HG02870 (cell line): ENCODE data around the gene RIN3.
A peak's percentile ranks its signal among the peaks of the same experiment; 100 is the strongest.

ENCODE experiments used
- ATAC-seq: cut with Tn5 transposase; IDR thresholded peaks from one replicate; pipeline ENCODE4 v1.9.1; 2021; ENCODE audit warnings: mild to moderate bottlenecking, moderate library complexity; ENCODE audit not compliant: unreplicated experiment

Gene RIN3

DNA sequence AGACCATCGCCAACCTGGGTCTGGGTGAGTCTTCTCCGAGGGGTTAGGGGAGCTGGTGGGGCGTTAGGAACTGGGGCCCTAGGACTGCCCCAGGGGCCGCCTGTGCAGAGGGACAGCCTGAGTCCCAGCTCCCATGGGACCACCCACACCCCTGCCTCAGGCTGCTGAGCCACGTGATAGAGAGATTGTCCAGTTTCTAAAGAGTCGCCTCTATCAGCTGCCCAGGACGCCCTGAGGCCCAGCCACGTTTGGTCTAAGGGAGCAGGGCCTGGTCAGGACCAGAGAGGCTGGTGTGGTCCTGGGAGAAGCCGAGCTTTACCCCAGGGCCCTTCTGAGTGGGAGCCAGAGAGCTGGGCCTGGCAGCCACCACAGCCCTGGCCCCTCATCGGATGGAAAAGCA, 127.7 kb downstream of the RIN3 start:
- ATAC-seq = no peak

DNA sequence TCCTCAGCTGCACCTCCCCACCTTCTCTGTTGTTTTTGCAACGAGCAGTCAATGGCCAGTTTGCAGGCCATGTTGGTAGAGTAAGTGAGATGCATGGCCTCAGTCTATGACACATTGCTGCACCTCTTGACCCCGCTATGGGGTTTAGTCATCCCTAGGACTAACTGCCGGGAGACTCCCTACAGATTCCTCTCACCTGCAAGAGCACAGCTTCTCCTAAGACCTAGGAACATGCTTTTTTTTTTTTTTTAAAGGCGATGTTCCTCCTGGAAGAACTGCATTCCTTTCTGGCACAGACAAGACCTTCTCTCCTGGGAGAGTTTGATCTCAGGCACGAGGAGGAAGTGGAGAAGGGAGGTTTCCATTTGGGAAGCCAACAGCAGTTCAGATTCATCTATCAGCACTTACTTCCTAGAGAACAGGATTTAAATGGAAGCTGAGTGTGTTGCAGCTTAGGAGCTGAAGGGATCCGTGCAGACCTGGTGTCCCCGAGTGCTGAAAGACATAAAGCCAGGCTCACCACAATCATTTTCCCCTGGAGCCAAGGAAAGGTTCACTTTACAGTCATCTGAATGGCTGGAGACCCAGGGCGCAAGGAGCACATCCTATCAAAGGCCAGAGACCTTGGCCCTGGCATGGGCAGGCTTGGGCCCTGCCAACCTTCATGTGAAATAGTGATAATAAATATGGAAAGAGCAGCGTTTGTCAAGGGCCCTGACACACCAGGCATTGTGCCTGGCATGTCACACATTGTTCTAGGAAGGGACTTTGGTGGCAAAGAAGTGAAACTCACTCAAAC, 130.8 kb downstream of the RIN3 start:
- no peak for ATAC-seq

DNA sequence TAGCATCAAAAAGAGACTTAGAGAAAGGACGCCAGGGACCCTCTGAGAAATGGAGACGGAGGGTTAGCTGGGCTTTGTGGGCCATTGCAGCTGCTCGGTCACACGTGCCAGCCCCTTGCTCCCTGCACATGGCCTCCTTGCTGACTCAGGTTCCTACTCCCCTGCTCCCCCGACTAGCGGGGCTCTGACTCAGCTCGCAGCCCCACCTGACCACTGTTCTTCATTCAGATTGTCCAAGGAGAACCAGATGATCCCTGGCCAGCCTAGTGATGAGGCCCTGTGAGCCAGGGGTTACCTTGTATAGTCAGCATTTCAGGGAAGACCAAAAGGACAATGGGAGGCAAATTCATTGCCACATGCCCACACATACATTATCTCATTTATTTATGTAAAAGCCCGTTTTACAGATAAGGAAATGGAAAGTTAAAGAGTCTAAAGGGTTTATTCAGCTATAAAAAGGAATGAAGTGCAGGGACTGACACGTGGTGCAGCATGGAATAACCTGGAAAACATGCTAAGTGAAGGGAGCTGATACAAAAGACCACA, 131.5 kb downstream of the RIN3 start:
- ATAC-seq = no peak

DNA sequence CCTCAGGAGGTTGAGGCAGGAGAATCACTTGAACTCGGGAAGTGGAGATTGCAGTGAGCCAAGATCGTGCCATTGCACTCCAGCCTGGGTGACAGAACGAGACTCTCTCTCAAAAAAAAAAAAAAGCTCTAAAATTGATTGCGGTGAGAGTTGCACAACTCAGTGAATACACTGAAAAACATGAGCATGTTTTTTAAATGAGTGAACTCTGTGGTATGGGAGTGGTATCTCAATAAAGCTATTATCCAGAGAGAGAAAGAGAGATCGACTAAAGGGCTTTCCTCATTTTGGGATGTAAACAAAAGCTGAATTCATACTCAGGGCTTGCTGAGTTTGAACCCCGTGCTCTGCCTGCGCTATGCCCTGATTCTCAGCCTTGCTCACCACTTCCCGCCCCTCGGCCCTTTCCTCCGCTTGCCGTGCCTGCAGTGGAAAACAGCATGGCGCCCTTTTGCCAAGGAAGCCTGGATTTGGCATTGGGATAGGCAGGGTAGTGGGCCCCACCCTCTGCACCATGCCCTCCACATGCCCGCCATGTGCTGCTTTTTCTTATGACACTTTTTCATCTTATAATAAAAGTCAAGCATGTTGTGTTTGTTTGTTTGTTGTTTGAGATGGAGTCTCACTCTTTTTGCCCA, 132.4 kb downstream of the RIN3 start:
- no peak for ATAC-seq

DNA sequence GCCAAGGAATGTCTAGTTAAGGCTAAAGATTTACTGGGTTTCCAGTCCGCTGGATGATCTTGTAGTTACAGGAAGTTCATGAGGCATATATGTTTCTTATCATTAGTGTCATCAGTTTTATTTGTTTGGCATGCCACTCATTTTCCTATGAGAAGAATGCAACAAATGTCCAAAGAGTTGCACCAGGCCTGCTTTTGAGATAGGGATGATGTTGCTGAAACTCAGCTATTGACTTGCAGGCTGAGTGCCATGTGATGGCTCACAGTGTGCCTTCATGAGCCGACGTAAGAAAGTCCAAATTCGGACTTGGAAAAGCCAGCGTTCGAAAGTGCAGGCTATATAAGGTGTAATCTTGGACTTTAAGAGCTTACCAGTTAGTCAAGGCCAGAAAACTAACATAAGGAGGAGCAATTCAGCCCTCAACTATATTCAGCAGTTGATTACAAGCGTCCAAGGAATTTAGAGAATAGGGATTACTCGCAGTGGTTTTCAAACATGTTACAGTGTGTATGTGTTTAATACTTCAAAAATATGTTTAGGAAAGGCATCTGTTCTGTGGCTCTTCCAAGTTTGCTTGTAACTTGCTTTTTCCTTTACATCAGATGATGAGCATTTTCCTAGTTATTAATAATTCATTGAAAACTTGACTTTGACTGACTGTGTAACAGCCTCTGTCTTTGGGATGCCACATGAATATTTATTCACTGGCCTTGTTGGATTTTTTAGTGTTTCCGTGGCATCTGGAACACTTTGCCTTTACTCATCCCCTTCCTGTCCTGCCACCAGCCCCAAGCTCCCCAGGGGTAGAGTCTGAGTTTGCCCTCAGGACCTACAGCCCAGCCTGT, 133.6 kb downstream of the RIN3 start:
- no peak for ATAC-seq

DNA sequence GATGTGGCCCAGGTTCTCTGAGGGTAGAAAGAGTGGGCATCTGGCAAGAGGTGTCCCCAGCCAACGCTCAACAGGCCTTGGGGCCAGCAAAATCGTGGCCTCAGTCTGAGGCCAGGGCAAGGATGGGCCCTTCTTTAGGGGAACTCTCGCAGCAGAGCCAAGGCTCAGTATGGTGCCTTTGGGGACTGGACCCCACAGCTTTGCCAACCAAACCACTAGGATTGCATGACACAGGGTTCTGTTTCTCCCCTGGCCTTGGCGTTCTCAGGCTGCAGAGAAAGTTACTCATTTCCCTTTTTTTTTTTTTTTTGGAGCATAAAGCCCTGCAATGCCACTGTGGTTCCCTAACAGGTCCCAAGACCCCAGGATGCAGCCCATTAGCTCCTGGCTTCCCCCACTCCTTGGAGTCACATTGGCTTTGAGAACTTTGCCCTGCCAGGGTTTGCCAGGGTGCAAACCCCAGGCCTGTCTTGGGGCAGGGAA, 134.3 kb downstream of the RIN3 start:
- ATAC-seq = no peak

DNA sequence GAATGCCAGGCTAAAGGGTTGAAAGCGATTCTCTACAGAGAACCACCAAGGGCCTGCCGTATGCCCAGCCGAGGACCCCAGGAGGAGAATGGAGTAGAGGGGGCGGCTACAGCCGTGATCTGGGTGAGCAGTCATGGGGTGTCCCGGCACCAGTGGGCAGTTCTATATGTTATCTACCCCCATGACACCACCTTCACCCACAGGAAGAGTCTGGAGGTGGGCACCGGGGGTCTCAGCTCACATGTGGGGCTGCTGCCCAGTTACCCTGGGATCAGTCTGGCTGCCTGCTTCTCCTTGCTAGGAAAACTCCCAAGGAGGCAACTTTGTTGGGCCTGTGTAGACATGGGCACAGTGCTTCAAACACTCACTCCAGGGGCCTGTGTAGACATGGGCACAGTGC, 135.5 kb downstream of the RIN3 start:
- ATAC-seq = no peak

DNA sequence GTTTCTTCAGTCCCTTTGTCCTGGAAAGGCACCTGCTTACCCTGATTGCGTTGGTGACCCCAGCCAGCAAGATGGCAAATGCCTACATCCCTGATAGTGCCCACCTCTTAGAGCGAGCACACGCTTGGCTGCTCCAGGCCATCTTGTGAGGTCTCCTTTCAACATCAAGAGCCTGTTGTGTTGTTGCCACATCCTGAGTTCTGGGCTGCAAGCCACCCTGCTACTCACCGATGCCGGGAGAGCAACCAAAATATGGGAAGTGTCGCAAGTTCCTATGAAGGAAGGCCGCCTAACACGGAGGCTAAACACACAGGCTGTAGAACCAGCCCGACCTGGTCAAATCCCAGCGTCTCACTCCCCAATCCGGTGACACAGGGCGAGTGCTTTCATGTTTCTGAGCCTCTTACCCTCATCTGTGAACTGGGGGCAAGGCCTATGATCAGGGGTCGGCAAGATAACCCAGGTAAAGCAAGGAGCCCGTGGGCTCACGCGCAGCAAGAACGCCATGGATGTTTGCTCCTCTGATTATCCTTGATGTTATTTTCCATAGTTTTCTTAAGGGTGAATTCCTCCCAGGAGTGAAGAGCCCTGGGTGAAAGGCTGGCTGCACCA, 136.5 kb downstream of the RIN3 start:
- no peak for ATAC-seq

DNA sequence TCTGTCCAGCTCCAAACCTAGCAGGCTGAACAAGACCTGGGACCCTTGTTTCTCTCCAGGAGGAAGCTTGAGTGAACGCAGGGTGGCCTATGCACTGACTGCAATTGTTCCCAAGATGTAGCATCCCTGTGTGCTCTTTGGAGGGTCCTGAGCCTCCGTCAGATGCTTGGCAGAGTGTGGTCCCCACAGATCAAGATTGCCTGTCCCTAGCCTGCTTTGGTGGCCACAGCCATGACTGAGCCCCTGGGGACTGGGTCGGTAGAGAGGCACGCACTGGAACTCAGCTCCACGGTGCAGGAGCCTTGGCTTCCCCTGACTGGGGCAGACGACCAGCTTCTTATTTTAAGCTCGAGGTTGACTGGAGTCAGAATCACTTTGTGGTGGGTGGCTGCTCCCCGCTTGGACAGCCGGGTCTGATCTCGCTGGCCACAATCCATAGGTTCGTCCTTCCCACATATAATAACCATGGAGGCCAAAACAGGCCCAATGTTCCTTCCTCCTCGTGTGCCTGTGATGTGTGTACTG, 137.1 kb downstream of the RIN3 start:
- no peak for ATAC-seq

DNA sequence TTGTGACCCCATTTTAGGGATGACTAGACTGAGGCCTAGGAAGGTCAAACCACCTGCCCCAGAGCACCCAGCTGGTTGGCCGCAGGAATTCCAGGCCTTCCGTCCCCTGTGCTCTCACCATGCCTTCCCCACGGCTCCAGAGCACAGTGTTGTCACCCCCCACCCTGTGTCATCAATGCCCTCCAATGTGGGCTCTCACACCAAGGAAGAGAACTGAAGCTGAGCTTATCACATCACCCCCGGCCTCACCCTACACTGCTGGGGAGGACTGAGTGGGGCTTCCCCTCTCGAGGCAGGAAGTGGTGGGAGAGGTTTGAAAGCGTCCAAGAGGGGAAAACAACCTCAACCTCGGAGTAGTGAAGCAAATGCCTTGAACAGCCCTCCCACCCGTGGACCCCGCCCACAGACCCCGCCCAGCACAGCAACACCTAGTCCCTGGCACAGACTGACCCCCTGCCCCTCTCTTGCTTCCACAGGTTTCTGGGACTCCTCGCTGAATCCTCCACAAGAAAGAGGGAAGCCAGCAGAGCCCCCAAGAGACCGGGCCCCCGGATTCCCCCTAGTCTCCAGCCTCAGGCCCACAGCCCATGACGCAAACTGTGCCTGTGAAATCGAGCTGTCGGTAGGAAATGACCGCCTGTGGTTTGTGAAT, 137.7 kb downstream of the RIN3 start:
- peak; percentile 67 for ATAC-seq

DNA sequence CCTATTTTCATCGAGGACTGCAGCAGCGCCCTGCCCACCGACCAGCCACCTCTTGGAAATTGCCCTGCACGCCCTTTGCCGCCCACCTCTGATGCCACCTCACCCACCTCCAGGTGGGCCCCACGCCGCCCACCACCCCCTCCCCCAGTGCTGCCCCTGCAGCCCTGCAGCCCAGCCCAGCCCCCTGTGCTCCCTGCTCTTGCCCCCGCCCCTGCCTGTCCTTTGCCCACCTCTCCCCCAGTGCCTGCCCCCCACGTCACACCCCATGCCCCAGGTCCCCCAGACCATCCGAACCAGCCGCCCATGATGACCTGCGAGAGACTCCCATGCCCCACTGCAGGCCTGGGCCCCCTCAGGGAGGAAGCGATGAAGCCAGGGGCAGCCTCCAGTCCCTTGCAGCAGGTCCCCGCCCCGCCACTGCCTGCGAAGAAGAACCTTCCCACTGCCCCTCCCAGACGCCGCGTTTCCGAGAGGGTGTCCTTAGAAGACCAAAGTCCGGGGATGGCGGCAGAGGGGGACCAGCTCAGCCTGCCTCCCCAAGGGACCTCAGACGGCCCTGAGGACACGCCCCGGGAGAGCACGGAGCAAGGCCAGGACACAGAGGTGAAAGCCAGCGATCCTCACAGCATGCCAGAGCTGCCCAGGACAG, 138.3 kb downstream of the RIN3 start:
- no peak for ATAC-seq

DNA sequence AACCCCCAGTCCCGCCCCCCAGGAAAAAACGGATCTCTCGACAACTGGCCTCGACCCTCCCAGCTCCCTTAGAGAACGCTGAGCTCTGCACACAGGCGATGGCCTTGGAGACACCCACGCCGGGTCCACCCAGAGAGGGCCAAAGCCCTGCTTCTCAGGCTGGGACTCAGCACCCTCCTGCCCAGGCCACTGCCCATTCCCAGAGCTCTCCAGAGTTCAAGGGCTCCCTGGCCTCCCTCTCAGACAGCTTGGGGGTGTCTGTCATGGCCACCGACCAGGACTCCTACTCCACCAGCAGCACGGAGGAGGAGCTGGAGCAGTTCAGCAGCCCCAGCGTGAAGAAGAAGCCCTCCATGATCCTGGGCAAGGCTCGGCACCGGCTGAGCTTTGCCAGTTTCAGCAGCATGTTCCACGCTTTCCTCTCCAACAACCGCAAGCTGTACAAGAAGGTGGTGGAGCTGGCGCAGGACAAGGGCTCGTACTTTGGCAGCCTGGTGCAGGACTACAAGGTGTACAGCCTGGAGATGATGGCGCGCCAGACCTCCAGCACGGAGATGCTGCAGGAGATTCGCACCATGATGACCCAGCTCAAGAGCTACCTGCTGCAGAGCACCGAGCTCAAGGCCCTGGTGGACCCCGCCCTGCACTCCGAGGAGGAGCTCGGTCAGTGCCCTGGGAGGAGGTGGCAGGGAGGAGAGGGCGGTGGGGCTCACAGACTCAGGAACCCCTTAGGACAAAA, 139.0 kb downstream of the RIN3 start:
- ATAC-seq = no peak

DNA sequence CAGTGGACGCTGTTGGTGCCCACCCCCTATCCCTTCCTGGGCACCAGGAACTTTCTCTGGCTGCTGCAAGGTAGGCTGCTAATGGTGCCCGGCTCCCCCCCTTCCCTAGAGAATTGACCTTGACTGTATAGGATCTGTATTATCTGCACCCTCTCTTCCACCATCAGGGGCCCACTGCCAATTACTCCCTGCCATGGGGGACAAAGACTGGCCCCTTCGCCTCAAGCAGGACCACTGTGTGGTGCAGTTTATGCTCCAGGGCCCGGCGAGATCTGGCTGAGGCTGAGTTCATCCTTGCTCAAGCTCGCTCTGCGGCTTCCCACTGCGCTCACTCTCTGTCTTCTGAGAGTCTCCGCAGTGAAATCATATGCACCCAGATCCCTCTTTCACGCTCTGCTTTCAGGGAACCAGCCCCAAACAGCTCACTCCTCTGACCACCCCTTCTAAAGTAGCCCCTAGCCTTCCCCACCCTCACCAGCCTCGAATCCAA, 139.6 kb downstream of the RIN3 start:
- no peak for ATAC-seq

DNA sequence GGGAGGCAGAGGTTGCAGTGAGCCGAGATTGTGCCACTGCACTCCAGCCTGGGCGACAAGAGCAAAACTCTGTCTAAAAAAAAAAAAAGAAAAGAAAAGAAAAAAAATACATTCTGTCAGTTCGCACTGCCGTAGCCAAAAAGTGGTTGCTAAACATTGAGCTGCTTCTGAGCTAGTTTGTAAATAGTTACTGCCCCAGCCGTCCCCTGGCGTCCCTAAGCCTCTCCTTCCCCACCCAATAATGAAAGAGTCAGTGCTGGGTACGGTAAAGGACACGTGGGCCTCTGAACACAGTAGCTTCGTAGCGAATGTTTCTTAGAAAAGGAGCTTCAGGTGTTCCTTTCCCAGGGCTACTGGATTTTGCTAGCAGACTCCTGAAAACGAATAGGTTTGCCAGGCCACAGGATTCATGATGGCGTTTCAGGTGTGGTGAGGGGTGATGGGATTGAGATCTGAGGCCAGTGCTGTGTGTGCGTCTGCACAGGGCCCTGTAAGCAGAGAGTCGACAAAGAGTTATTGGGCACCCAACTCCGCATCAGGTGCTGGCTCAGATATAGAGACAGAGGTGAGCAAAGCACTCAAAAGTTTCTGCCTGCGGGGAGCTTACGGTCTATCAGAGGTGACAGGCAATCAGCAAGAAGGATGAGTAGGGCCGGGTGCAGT, 140.8 kb downstream of the RIN3 start:
- ATAC-seq = no peak

DNA sequence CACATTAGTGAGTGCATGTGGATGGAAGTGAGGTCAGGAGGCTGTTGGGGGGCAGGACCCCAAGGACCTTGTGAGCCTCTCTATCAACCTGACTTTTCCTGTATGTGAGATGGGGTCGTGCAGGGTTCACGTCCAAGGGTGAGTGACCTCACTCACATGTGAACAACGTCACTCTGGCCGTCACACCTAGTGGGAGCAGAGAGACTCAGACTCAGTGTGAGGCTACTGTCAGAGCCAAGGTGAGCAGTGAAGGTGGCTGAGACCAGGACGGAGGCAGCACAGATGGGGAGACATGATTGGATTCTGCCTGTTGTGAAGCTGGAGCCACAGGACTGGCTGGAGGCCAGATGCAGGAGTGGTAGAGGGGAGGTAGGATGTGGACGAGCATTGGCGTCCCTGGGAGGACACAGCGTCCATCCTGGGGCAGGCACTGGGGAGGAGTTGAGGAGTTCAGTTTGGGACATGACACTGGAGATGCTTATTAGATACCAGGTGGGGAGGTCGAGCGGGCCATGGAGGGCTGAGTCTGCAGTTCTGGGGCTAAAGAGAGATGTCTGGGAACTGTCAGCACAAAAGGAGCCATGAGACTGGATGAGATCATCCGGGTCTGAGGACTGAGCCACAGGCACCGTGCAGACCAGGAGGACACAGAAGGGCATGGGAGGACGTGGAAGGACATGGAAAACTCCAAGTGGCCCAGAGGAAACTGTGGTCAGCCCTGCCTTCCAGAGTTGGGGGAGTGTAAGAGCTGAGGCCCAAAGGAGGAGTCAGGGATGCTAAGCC, 142.0 kb downstream of the RIN3 start:
- no peak for ATAC-seq

DNA sequence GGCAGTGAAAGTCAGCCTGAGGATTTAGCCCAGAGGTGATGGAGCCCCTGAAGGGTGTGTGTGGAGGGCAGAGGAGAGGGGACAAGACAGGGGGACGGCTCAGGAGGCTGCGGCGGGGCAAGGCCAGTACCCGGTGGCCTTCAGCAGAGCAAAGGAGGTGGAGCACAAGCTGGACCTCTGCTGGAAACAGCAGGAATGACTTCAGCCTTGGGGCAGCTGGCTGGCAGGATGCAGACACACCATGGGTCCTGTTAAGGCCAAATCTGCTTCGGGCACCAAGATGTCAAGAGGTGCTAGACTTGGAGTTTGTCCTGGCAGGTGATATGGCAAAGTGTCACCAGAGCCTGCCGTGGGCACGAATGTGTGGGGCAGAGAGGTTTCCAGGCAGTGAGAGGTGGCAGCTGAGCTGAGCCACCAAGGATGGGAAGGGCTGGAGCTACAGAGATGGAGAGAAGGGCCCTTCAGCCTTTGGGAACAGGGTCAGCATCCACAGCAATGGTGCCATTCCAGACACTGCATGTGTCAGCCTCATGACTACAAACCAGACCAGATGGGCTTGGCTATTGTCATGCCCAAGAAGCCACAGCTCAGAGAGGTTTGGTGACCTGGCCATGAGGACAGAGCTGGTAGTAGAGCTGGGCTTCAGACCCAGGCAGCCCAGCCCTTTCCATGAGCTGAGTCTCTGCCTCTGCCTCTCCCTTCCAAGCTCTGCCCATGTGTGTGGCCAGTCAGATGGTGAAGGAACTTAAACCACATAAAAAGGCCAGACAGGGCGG, 142.9 kb downstream of the RIN3 start:
- ATAC-seq = no peak
